ENCODE results near the gene GAD2. TPM values are rescaled to one million over a fixed set of nuclear protein-coding genes. Genes with fewer than 3 reads are reported as not detected.
A peak's percentile ranks its signal among the peaks of the same experiment; 100 is the strongest.

The GAD2 gene
- total and polyA plus RNA-seq, 2 donors from 2014 or later = not detected

GRCh38 chr10:26217396-26218086, 967 bp downstream of the GAD2 start:
- H3K4me1 ChIP-seq (ENCODE audit: control insufficient read depth in 2 of 3, insufficient read depth in 2 of 3, low read depth in 1 of 3, low read length in 3 of 3) = peaks cover 0 to 4% (median 0%) of the 10 kb centered on the region in 3 donors
- no peak for FAIRE-seq
- H3K9me3 ChIP-seq (ENCODE audit: control insufficient read depth in 2 of 3, insufficient read depth in 1 of 3, low read length in 3 of 3) = no peaks in the 10 kb centered on the region
- no peaks in the 10 kb centered on the region for H3K36me3 ChIP-seq (ENCODE audit: control insufficient read depth in 2 of 3, insufficient read depth in 3 of 3, low read length in 3 of 3)
- peaks cover 66% of the 10 kb centered on the region for H3K27me3 ChIP-seq (ENCODE audit: control insufficient read depth, insufficient read depth, low read length)
- peak in 3 of 5 donors; percentile 41 to 58 (median 56) for DNase-seq
- no peak overlapping the region for H3K9ac ChIP-seq (ENCODE audit: low read length in 3 of 3)
- intact Hi-C loops (cut with DNase I) = no loop called here
- TF ChIP-seq, protein P1, sequence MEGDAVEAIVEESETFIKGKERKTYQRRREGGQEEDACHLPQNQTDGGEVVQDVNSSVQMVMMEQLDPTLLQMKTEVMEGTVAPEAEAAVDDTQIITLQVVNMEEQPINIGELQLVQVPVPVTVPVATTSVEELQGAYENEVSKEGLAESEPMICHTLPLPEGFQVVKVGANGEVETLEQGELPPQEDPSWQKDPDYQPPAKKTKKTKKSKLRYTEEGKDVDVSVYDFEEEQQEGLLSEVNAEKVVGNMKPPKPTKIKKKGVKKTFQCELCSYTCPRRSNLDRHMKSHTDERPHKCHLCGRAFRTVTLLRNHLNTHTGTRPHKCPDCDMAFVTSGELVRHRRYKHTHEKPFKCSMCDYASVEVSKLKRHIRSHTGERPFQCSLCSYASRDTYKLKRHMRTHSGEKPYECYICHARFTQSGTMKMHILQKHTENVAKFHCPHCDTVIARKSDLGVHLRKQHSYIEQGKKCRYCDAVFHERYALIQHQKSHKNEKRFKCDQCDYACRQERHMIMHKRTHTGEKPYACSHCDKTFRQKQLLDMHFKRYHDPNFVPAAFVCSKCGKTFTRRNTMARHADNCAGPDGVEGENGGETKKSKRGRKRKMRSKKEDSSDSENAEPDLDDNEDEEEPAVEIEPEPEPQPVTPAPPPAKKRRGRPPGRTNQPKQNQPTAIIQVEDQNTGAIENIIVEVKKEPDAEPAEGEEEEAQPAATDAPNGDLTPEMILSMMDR (IDR thresholded peaks at IDR 0.05; ENCODE audit: borderline replicate concordance, extremely low read depth, insufficient read depth) = no peak
- no peak overlapping the region for H3K4me3 ChIP-seq (ENCODE audit: low read length in 3 of 3)
- H3K27ac ChIP-seq (ENCODE audit: low read depth in 2 of 2, low read length in 2 of 2) = no peak overlapping the region

DNA sequence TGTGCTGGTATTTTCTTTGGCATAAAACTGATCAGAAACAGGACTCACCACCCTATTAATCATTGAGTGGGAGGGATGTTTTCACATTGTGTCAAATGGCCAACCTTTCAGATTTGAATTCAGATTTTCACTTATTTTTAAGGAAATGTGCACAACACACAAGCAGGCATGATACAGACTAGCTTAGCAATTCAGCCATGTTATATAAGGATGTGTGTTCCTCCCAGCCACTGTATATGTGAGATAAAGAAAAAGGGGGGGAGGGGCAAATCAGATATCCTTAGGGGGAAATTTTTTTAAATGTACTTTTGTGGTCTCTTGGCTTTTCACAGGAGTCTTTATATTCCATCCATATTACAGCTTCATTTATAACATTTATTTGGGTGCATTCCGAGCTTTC, 3.1 kb downstream of the GAD2 start:
- no peak overlapping the region for H3K9ac ChIP-seq (ENCODE audit: low read length in 3 of 3)
- H3K4me3 ChIP-seq (ENCODE audit: low read length in 3 of 3) = no peak overlapping the region
- H3K4me1 ChIP-seq (ENCODE audit: control insufficient read depth in 2 of 3, insufficient read depth in 2 of 3, low read depth in 1 of 3, low read length in 3 of 3) = peaks cover 0 to 4% (median 0%) of the 10 kb centered on the region in 3 donors
- peaks cover 50% of the 10 kb centered on the region for H3K27me3 ChIP-seq (ENCODE audit: control insufficient read depth, insufficient read depth, low read length)
- intact Hi-C loops (cut with DNase I) = no loop called here
- no peak overlapping the region for H3K27ac ChIP-seq (ENCODE audit: low read depth in 2 of 2, low read length in 2 of 2)
- H3K36me3 ChIP-seq (ENCODE audit: control insufficient read depth in 2 of 3, insufficient read depth in 3 of 3, low read length in 3 of 3) = no peaks in the 10 kb centered on the region
- FAIRE-seq (no peak), DNase-seq (peak in 1 of 5 donors; percentile 7)
- TF ChIP-seq, protein P1 (IDR thresholded peaks at IDR 0.05; ENCODE audit: borderline replicate concordance, extremely low read depth, insufficient read depth) = no peak
- no peaks in the 10 kb centered on the region for H3K9me3 ChIP-seq (ENCODE audit: control insufficient read depth in 2 of 3, insufficient read depth in 1 of 3, low read length in 3 of 3)

GRCh38 chr10:26220901-26221300, 4.3 kb downstream of the GAD2 start:
- peaks cover 44% of the 10 kb centered on the region for H3K27me3 ChIP-seq (ENCODE audit: control insufficient read depth, insufficient read depth, low read length)

More at GRCh38 chr10:26220901-26221300, 4.3 kb downstream of the GAD2 start:
- Histone ChIP-seq H3K4me3 (ENCODE audit: low read length in 3 of 3) (no peak overlapping the region), H3K9ac (ENCODE audit: low read length in 3 of 3) (no peak overlapping the region), H3K27ac (ENCODE audit: low read depth in 2 of 2, low read length in 2 of 2) (no peak overlapping the region), H3K9me3 (ENCODE audit: control insufficient read depth in 2 of 3, insufficient read depth in 1 of 3, low read length in 3 of 3) (no peaks in the 10 kb centered on the region), H3K4me1 (ENCODE audit: control insufficient read depth in 2 of 3, insufficient read depth in 2 of 3, low read depth in 1 of 3, low read length in 3 of 3) (peaks cover 0 to under 1% (median 0%) of the 10 kb centered on the region in 3 donors), H3K36me3 (ENCODE audit: control insufficient read depth in 2 of 3, insufficient read depth in 3 of 3, low read length in 3 of 3) (no peaks in the 10 kb centered on the region)
- intact Hi-C loops (cut with DNase I) = no loop called here
- TF ChIP-seq, protein P1 (IDR thresholded peaks at IDR 0.05; ENCODE audit: borderline replicate concordance, extremely low read depth, insufficient read depth) = no peak
- no peak for DNase-seq
- no peak for FAIRE-seq

All from kidney (tissue), 14 donors.